Lung (tissue), 12 donors: Measurements from ENCODE around the gene NCOA5. TPM values are rescaled to one million over a fixed set of nuclear protein-coding genes. Genes with fewer than 3 reads are reported as not detected.

Source experiments
- ATAC-seq: fragments of 200-7000 bp; cut with Tn5 transposase; one replicate; pipeline ENCODE4 v1.9.1; 2020; ENCODE audit warnings: moderate number of reproducible peaks; ENCODE audit not compliant: insufficient read depth, low FRiP score
- DNase-seq, 3 donors: peaks; one replicate each; pipeline ENCODE4 v3.0.0-alpha.2; 2013 to 2017
- H3K27ac ChIP-seq, 2 donors: one replicate each; pipeline ENCODE4 v1.5.1; 2013; ENCODE audit warnings: mild to moderate bottlenecking in 2 of 2, moderate library complexity in 2 of 2, control low read depth in 1 of 2, inconsistent platforms in 1 of 2, low read depth in 1 of 2, low read length in 1 of 2
- H3K27me3 ChIP-seq, 3 donors: one replicate each; pipeline ENCODE4 v1.5.1; 2013; ENCODE audit warnings: low read length in 2 of 3; ENCODE audit not compliant: control insufficient read depth in 3 of 3, insufficient read depth in 3 of 3
- H3K36me3 ChIP-seq, 4 donors: one replicate each; pipeline ENCODE4 v1.5.1; 2013; ENCODE audit warnings: low read length in 4 of 4, mild to moderate bottlenecking in 1 of 4, moderate library complexity in 1 of 4; ENCODE audit not compliant: control insufficient read depth in 4 of 4, insufficient read depth in 4 of 4
- H3K4me1 ChIP-seq, 5 donors: one replicate each; pipeline ENCODE4 v1.5.1; 2013; ENCODE audit warnings: low read length in 5 of 5, mild to moderate bottlenecking in 2 of 5, moderate library complexity in 1 of 5; ENCODE audit not compliant: control insufficient read depth in 5 of 5, insufficient read depth in 5 of 5
- H3K4me3 ChIP-seq: one replicate; pipeline ENCODE4 v1.5.1; 2013; ENCODE audit warnings: mild to moderate bottlenecking, control low read depth, moderate library complexity
- H3K9ac ChIP-seq, 2 donors: one replicate each; pipeline ENCODE4 v1.5.1; 2013; ENCODE audit warnings: low read length in 2 of 2, control low read depth in 1 of 2; ENCODE audit not compliant: insufficient read depth in 1 of 2
- H3K9me3 ChIP-seq, 4 donors: one replicate each; pipeline ENCODE4 v1.5.1; 2013; ENCODE audit warnings: low read length in 3 of 4, mild to moderate bottlenecking in 1 of 4, moderate library complexity in 1 of 4; ENCODE audit not compliant: control insufficient read depth in 4 of 4, insufficient read depth in 3 of 4
- CTCF ChIP-seq: IDR thresholded peaks from 2 replicates; pipeline ENCODE4 v1.5.1; 2012; ENCODE audit warnings: mild to moderate bottlenecking; ENCODE audit errors: control extremely low read depth, extremely low read depth
- WGBS, 2 donors: extraction: QIAGEN DNeasy Blood & Tissue Kit; methylation state at CpG; one replicate each; pipeline ENCODE4 v1.1.7; 2013; 5-methylcytosine and 5-hydroxymethylcytosine counted together
- polyA plus RNA-seq, 2 donors: library from polyadenylated mRNA; stranded (reverse); fragments of 200-250 nt; gene quantifications; one replicate each; pipeline ENCODE4 v1.2.1, GENCODE V29; 2013
- total RNA-seq, 2 donors: library from RNA; depleted of rRNA in 1 of 2; stranded (reverse); fragments of >200 nt in 1 of 2; gene quantifications; one replicate each; pipeline ENCODE4 v1.2.1, GENCODE V29; 2014 to 2021
- donor health status: control.
- donor health status: control.
- donor health status: Bipolar disorder and iron deficiency.
- donor health status: healthy.
- donor health status: DM: yes; HTN: yes; CAD: no.

Gene NCOA5
- total and polyA plus RNA-seq, 4 donors: 11.1 to 24.2 (median 15.1) TPM

DNA sequence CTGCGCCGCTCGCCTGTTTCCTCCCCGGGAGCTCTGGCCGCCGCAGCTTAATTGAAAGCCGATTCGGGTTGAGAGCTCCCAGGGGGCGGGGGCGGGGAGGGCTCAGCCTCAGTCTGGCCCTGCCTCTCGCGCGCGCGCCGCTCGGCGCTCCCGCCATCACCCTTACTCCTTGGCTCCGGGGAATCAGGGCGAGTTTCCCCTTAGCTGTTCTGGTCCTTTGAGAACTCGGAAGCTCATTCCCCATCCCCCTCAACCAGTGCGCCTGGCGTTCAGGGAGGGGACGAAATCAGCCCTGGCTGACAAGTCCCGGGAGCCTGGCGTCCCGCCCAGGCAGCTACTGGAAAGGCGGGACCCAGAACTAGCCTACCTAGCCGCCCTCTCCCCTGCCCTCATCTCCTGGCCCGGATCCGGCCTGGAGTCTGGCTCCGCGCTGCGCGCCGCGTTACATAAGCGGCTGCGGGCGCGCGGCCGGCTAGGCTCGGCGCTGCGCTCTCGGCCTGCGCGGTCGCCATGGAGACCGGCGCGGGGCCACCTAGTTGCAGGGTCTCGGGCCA, 58.0 kb downstream of the NCOA5 start:
- Histone ChIP-seq H3K27me3 (peaks cover 24 to 57% (median 31%) of the 10 kb centered on the region in 3 donors), H3K36me3 (no peaks in the 10 kb centered on the region), H3K9me3 (peaks cover 0 to 2% (median 0%) of the 10 kb centered on the region in 4 donors), H3K4me1 (peaks cover 0 to 3% (median 0%) of the 10 kb centered on the region in 5 donors), H3K4me3 (no peak overlapping the region), H3K27ac (no peak overlapping the region), H3K9ac (no peak overlapping the region)
- no peak for ATAC-seq
- DNase-seq: no peak
- TF ChIP-seq CTCF: no peak
- WGBS, 2 donors: 2 to 3% methylated on average over 54 to 55 of the region's 55 CpGs

- no peak for TF ChIP-seq CTCF
- Histone ChIP-seq H3K27me3 (peaks cover 24 to 57% (median 35%) of the 10 kb centered on the region in 3 donors), H3K4me1 (peaks cover 0 to 3% (median 0%) of the 10 kb centered on the region in 5 donors), H3K36me3 (no peaks in the 10 kb centered on the region), H3K9ac (no peak overlapping the region), H3K27ac (no peak overlapping the region), H3K9me3 (peaks cover 0 to 2% (median 0%) of the 10 kb centered on the region in 4 donors), H3K4me3 (no peak overlapping the region)
- 24 to 27% methylated on average over 11 of the region's 11 CpGs for WGBS, 2 donors
- DNase-seq: no peak
- no peak for ATAC-seq
Observed at GRCh38 chr20:46031014-46031569, 58.7 kb downstream of the NCOA5 start.

- WGBS, 2 donors: 11 to 14% methylated on average over 48 to 49 of the region's 49 CpGs
- TF ChIP-seq CTCF: no peak
- no peak for ATAC-seq
- H3K4me3 ChIP-seq: no peak overlapping the region
- H3K36me3 ChIP-seq: no peaks in the 10 kb centered on the region
- H3K9me3 ChIP-seq: peaks cover 0 to 2% (median 0%) of the 10 kb centered on the region in 4 donors
- H3K9ac ChIP-seq: no peak overlapping the region
- peaks cover 24 to 57% (median 35%) of the 10 kb centered on the region in 3 donors for H3K27me3 ChIP-seq
- no peak for DNase-seq
- peaks cover 0 to 3% (median 0%) of the 10 kb centered on the region in 5 donors for H3K4me1 ChIP-seq
- H3K27ac ChIP-seq: no peak overlapping the region
Observed at GRCh38 chr20:46030284-46031013, 59.3 kb downstream of the NCOA5 start.
